ENCODE measurements around the gene HS6ST2.

GRCh38 chrX:132740316-132741123 lies 217.9 kb downstream of the HS6ST2 start:
- TF ChIP-seq EZH2 (IDR thresholded peaks at IDR 0.05): no peak
- TF ChIP-seq POLR2AphosphoS5 (IDR thresholded peaks at IDR 0.05; ENCODE audit: borderline replicate concordance, low read depth, low read length): no peak
- no peak for TF ChIP-seq FOXP2 (optimal IDR thresholded peaks at IDR 0.05; ENCODE audit: control extremely low read depth, extremely low read length, insufficient read depth)

Measured in SK-N-MC (cell line).